Measurements from ENCODE around the gene RNF8. TPM values are rescaled to one million over a fixed set of nuclear protein-coding genes. Genes with fewer than 3 reads are reported as not detected.

The RNF8 gene
- total and polyA plus RNA-seq, 9 of the 15 experiments (the other 6 are each of a cell fraction or from before 2014, with no cell fraction given) = 10.6 to 47.0 (median 37.5) TPM

DNA sequence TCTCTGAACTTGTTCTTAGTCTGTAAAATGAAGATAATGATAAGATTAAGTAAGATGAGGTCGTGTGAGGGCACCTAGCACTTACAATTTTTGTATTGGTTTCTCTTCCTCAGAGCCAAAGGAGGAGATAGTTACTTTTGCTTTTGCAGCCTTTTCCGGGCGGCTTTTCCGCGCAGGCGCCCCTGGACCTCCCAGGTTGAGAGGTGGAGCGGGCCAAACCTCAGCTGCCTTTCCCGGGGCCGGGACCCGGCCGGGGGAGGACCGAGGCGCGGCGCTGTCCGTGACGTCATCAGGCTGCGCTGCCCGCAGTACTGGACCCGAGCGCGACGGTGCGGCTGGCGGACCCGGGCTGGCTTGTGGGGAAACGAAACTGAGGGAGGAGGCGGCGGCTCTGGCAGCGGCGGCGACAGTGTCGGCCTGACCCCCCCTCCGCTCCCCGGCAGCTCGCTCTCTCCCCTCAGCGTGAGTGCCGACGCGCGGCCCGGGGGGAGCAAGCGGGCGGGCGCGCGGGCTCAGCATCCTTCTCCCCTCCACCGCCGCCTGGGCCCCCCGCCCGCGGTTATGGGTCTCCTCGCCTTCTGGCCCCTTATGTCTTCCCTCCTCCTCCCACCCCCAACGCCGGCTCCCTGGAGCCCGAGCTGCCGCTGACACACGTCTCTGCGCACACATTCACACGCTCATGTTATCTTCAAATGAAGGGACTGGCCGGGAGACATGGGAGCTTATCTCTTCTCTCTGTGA lies 79.3 kb downstream of the RNF8 start, which contains the start of gene CMTR1 (continued):
- TF ChIP-seq KDM1A (IDR thresholded peaks at IDR 0.05) = 0 out of 4 replicates have a peak, but pooled peaks of 1 of the 2 experiments have one; percentile 45
- no peak for TF ChIP-seq TGIF2 (CRISPR knock-in tag; IDR thresholded peaks at IDR 0.05)
- TF ChIP-seq, protein P1, sequence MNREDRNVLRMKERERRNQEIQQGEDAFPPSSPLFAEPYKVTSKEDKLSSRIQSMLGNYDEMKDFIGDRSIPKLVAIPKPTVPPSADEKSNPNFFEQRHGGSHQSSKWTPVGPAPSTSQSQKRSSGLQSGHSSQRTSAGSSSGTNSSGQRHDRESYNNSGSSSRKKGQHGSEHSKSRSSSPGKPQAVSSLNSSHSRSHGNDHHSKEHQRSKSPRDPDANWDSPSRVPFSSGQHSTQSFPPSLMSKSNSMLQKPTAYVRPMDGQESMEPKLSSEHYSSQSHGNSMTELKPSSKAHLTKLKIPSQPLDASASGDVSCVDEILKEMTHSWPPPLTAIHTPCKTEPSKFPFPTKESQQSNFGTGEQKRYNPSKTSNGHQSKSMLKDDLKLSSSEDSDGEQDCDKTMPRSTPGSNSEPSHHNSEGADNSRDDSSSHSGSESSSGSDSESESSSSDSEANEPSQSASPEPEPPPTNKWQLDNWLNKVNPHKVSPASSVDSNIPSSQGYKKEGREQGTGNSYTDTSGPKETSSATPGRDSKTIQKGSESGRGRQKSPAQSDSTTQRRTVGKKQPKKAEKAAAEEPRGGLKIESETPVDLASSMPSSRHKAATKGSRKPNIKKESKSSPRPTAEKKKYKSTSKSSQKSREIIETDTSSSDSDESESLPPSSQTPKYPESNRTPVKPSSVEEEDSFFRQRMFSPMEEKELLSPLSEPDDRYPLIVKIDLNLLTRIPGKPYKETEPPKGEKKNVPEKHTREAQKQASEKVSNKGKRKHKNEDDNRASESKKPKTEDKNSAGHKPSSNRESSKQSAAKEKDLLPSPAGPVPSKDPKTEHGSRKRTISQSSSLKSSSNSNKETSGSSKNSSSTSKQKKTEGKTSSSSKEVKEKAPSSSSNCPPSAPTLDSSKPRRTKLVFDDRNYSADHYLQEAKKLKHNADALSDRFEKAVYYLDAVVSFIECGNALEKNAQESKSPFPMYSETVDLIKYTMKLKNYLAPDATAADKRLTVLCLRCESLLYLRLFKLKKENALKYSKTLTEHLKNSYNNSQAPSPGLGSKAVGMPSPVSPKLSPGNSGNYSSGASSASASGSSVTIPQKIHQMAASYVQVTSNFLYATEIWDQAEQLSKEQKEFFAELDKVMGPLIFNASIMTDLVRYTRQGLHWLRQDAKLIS (CRISPR knock-in tag; IDR thresholded peaks at IDR 0.05) = peak; percentile 49; the same call in 1 of the 2 replicates
- 0 out of 2 replicates have a peak, but pooled peaks have one; percentile 4 for TF ChIP-seq CBFA2T3 (IDR thresholded peaks at IDR 0.05)
- no peak for TF ChIP-seq NCOA1 (IDR thresholded peaks at IDR 0.05; ENCODE audit: low read depth)
- TF ChIP-seq POLR2AphosphoS2 (IDR thresholded peaks at IDR 0.05; ENCODE audit: low read length) = peak; percentile 94
- TF ChIP-seq, protein P2, sequence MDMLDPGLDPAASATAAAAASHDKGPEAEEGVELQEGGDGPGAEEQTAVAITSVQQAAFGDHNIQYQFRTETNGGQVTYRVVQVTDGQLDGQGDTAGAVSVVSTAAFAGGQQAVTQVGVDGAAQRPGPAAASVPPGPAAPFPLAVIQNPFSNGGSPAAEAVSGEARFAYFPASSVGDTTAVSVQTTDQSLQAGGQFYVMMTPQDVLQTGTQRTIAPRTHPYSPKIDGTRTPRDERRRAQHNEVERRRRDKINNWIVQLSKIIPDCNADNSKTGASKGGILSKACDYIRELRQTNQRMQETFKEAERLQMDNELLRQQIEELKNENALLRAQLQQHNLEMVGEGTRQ (CRISPR knock-in tag; IDR thresholded peaks at IDR 0.05) = no peak
- TF ChIP-seq, protein P3, sequence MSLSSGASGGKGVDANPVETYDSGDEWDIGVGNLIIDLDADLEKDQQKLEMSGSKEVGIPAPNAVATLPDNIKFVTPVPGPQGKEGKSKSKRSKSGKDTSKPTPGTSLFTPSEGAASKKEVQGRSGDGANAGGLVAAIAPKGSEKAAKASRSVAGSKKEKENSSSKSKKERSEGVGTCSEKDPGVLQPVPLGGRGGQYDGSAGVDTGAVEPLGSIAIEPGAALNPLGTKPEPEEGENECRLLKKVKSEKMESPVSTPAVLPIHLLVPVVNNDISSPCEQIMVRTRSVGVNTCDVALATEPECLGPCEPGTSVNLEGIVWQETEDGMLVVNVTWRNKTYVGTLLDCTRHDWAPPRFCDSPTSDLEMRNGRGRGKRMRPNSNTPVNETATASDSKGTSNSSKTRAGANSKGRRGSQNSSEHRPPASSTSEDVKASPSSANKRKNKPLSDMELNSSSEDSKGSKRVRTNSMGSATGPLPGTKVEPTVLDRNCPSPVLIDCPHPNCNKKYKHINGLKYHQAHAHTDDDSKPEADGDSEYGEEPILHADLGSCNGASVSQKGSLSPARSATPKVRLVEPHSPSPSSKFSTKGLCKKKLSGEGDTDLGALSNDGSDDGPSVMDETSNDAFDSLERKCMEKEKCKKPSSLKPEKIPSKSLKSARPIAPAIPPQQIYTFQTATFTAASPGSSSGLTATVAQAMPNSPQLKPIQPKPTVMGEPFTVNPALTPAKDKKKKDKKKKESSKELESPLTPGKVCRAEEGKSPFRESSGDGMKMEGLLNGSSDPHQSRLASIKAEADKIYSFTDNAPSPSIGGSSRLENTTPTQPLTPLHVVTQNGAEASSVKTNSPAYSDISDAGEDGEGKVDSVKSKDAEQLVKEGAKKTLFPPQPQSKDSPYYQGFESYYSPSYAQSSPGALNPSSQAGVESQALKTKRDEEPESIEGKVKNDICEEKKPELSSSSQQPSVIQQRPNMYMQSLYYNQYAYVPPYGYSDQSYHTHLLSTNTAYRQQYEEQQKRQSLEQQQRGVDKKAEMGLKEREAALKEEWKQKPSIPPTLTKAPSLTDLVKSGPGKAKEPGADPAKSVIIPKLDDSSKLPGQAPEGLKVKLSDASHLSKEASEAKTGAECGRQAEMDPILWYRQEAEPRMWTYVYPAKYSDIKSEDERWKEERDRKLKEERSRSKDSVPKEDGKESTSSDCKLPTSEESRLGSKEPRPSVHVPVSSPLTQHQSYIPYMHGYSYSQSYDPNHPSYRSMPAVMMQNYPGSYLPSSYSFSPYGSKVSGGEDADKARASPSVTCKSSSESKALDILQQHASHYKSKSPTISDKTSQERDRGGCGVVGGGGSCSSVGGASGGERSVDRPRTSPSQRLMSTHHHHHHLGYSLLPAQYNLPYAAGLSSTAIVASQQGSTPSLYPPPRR (CRISPR knock-in tag; IDR thresholded peaks at IDR 0.05; ENCODE audit: borderline replicate concordance) = no peak
- no peak for TF ChIP-seq ZC3H11A (IDR thresholded peaks at IDR 0.05; ENCODE audit: low read depth, low read length)
- peak; percentile 40; the same call in 1 of the 2 replicates for TF ChIP-seq SAFB (IDR thresholded peaks at IDR 0.05; ENCODE audit: borderline replicate concordance, low read depth, low read length)
- no peak for TF ChIP-seq MEIS2 (IDR thresholded peaks at IDR 0.05; ENCODE audit: partially characterized antibody)
- TF ChIP-seq ATF1 (CRISPR knock-in tag; IDR thresholded peaks at IDR 0.05) = peak; percentile 99; the same call in 1 of the 2 replicates
- TF ChIP-seq ATF1 (tag; IDR thresholded peaks at IDR 0.05) = peak; percentile 100
- TF ChIP-seq ZNF644 (tag; IDR thresholded peaks at IDR 0.05; ENCODE audit: low read depth) = no peak; the same call in 1 of the 2 replicates
- 0 out of 2 replicates have a peak, but pooled peaks have one; percentile 44 for TF ChIP-seq KLF13 (tag; IDR thresholded peaks at IDR 0.05; ENCODE audit: borderline replicate concordance, low read depth)
